GM12892 (cell line): ENCODE results near the gene PALLD.

Experiments
- POLR2AphosphoS5 ChIP-seq: IDR thresholded peaks from 2 replicates; pipeline ENCODE4 v1.6.1; 2011; ENCODE audit warnings: low read depth, low read length, control low read depth
- TAF1 ChIP-seq: IDR thresholded peaks from 2 replicates; pipeline ENCODE4 v1.6.1; 2011; ENCODE audit warnings: low read depth, mild to moderate bottlenecking, control low read depth, low read length, borderline replicate concordance

GRCh38 chr4:168688584-168688983 lies 191.7 kb downstream of the PALLD start:
- TF ChIP-seq POLR2AphosphoS5 (no peak), TAF1 (no peak)
